OCI-LY7 (cell line): Measurements from ENCODE around the gene POC1A. TPM values are rescaled to one million over a fixed set of nuclear protein-coding genes. Genes with fewer than 3 reads are reported as not detected.

ENCODE experiments used
- BruUV-seq: library from RNA; stranded (reverse); fragments of 400-500 nt; replicated peaks from 2 replicates; lab custom pipeline; 2021; lab: Mats Ljungman, UMichigan
- CTCF ChIA-PET: fragments of 300-600 bp; sonication (Branson Sonifier 250); formaldehyde crosslinking; loops from one replicate; lab custom pipeline; 2022; ENCODE audit warnings: antibody characterized with exemption; ENCODE audit not compliant: unreplicated experiment; lab: Charles Lee
- POLR2A ChIA-PET: fragments of 300-600 bp; sonication (Branson Sonifier 250); formaldehyde crosslinking; loops from one replicate; lab custom pipeline; 2022; ENCODE audit warnings: antibody characterized with exemption; lab: Charles Lee
- DNase-seq: peaks from one replicate; pipeline ENCODE4 v3.0.0-alpha.2; 2015; ENCODE audit warnings: low spot score
- H2AFZ ChIP-seq: fragments of 200-600 bp; sonication (generic), shearing (Covaris generic); 2 replicates; pipeline ENCODE4 v1.6.1; 2014; ENCODE audit warnings: mild to moderate bottlenecking, antibody characterized with exemption, low read length, moderate library complexity
- H3K27ac ChIP-seq: fragments of 200-600 bp; sonication (generic); 2 replicates; pipeline ENCODE4 v1.5.1; 2014; ENCODE audit warnings: mixed run types, low read depth, mild to moderate bottlenecking, moderate library complexity, low read length, inconsistent platforms; ENCODE audit not compliant: poor library complexity, severe bottlenecking
- H3K36me3 ChIP-seq: fragments of 200-600 bp; sonication (generic); 2 replicates; pipeline ENCODE4 v1.6.1; 2014; ENCODE audit warnings: mild to moderate bottlenecking, antibody characterized with exemption, low read length, moderate library complexity, mixed read lengths; ENCODE audit not compliant: insufficient read depth
- H3K4me1 ChIP-seq: fragments of 200-600 bp; sonication (generic); 2 replicates; pipeline ENCODE4 v1.5.1; 2014; ENCODE audit warnings: mild to moderate bottlenecking, low read length; ENCODE audit not compliant: insufficient read depth, poor library complexity, severe bottlenecking
- H3K4me2 ChIP-seq: fragments of 200-600 bp; sonication (generic); 2 replicates; pipeline ENCODE4 v1.6.1; 2014; ENCODE audit warnings: mild to moderate bottlenecking, low read length
- H3K4me3 ChIP-seq: fragments of 200-600 bp; sonication (generic); 2 replicates; pipeline ENCODE4 v1.5.1; 2014; ENCODE audit warnings: mild to moderate bottlenecking, low read depth, low read length; ENCODE audit not compliant: poor library complexity, severe bottlenecking
- H3K79me2 ChIP-seq: fragments of 200-600 bp; sonication (generic); 2 replicates; pipeline ENCODE4 v1.6.1; 2016; ENCODE audit warnings: low read depth, mild to moderate bottlenecking, low read length, moderate library complexity, mixed read lengths; ENCODE audit not compliant: insufficient read depth
- H3K9me2 ChIP-seq: fragments of 200-600 bp; sonication (generic); 2 replicates; pipeline ENCODE4 v1.6.1; 2016; ENCODE audit warnings: mild to moderate bottlenecking, low read length, mixed read lengths; ENCODE audit not compliant: insufficient read depth
- H3K9me3 ChIP-seq: fragments of 200-600 bp; sonication (generic); 2 replicates; pipeline ENCODE4 v1.6.1; 2014; ENCODE audit warnings: mild to moderate bottlenecking, mixed run types, low read length, mixed read lengths
- H4K20me1 ChIP-seq: fragments of 200-600 bp; sonication (generic); 2 replicates; pipeline ENCODE4 v1.6.1; 2014; ENCODE audit warnings: mild to moderate bottlenecking, antibody characterized with exemption, low read length, moderate library complexity, mixed read lengths; ENCODE audit not compliant: insufficient read depth
- CTCF ChIP-seq: fragments of 200-600 bp; sonication (generic); conservative IDR thresholded peaks from 2 replicates; pipeline ENCODE4 v1.5.1; 2014; ENCODE audit warnings: mild to moderate bottlenecking, antibody characterized with exemption, low read length, moderate library complexity, mixed read lengths
- EZH2phosphoT487 ChIP-seq: fragments of 200-600 bp; sonication (generic); IDR thresholded peaks from 2 replicates; pipeline ENCODE4 v1.6.1; 2018; ENCODE audit warnings: low read depth, borderline replicate concordance, mild to moderate bottlenecking, mixed run types, antibody characterized with exemption, low read length, moderate library complexity, mixed read lengths
- intact Hi-C: fragments of 100-400 bp; cut with micrococcal nuclease; formaldehyde crosslinking; loops from one replicate; pipeline ENCODE4 v1.10.0; 2022; ENCODE audit not compliant: unreplicated experiment
- total RNA-seq, 2 experiments: library from RNA; depleted of rRNA in 1 of 2; stranded (reverse); fragments of >200 nt in 1 of 2; shearing (Covaris generic) in 1 of 2; gene quantifications; 2 replicates each; pipeline ENCODE4 v1.2.3, GENCODE V29; 2014 to 2022

The POC1A gene
- total RNA-seq, 2 experiments from 2014 or later: 40.0 to 41.0 TPM

GRCh38 chr3:52175416-52176179, 21.4 kb upstream of the POC1A start:
- CTCF ChIA-PET: no interaction called here
- Histone ChIP-seq H3K79me2 (no peaks in the 10 kb centered on the region), H4K20me1 (no peaks in the 10 kb centered on the region), H2AFZ (no peak overlapping the region), H3K9me2 (no peaks in the 10 kb centered on the region), H3K4me2 (no peak overlapping the region), H3K36me3 (no peaks in the 10 kb centered on the region), H3K27ac (no peak overlapping the region), H3K4me3 (no peak overlapping the region), H3K4me1 (peaks cover 1% of the 10 kb centered on the region), H3K9me3 (no peaks in the 10 kb centered on the region)
- TF ChIP-seq CTCF (no peak), EZH2phosphoT487 (no peak)
- POLR2A ChIA-PET: interaction anchor here (0.6 kb wide), 1 partner anchor 229 kb away, joined by 4 read pairs; no protein-coding TSS in a partner anchor
- intact Hi-C loops: no loop called here
- no peak for DNase-seq
- no TSS peak for BruUV-seq

GRCh38 chr3:52174896-52175295, 20.7 kb upstream of the POC1A start:
- POLR2A ChIA-PET: interaction anchor here (0.6 kb wide), 1 partner anchor 421 kb away, joined by 3 read pairs; no protein-coding TSS in a partner anchor
- BruUV-seq: no TSS peak
- no peak overlapping the region for H2AFZ ChIP-seq
- no peak for TF ChIP-seq EZH2phosphoT487
- TF ChIP-seq CTCF: no peak
- intact Hi-C loops: no loop called here
- CTCF ChIA-PET: no interaction called here
- no peaks in the 10 kb centered on the region for H4K20me1 ChIP-seq
- H3K36me3 ChIP-seq: no peaks in the 10 kb centered on the region
- no peaks in the 10 kb centered on the region for H3K9me3 ChIP-seq
- no peaks in the 10 kb centered on the region for H3K9me2 ChIP-seq
- no peak for DNase-seq
- H3K4me3 ChIP-seq: no peak overlapping the region
- H3K79me2 ChIP-seq: no peaks in the 10 kb centered on the region
- H3K4me2 ChIP-seq: no peak overlapping the region
- H3K27ac ChIP-seq: no peak overlapping the region
- H3K4me1 ChIP-seq: no peaks in the 10 kb centered on the region

GRCh38 chr3:52173101-52173500, 18.9 kb upstream of the POC1A start:
- no peaks in the 10 kb centered on the region for H4K20me1 ChIP-seq
- no peaks in the 10 kb centered on the region for H3K9me2 ChIP-seq
- H3K4me1 ChIP-seq: no peaks in the 10 kb centered on the region
- no peaks in the 10 kb centered on the region for H3K9me3 ChIP-seq
- BruUV-seq: no TSS peak
- no peaks in the 10 kb centered on the region for H3K36me3 ChIP-seq
- no peaks in the 10 kb centered on the region for H3K79me2 ChIP-seq
- H3K4me2 ChIP-seq: no peak overlapping the region
- CTCF ChIA-PET: interaction anchor here (0.5 kb wide), 1 partner anchor 50 kb away, joined by 3 read pairs; no protein-coding TSS in a partner anchor
- TF ChIP-seq EZH2phosphoT487 (no peak), CTCF (no peak)
- POLR2A ChIA-PET: no interaction called here
- H2AFZ ChIP-seq: no peak overlapping the region
- no peak overlapping the region for H3K27ac ChIP-seq
- intact Hi-C loops: no loop called here
- no peak for DNase-seq
- no peak overlapping the region for H3K4me3 ChIP-seq
